Measurements from ENCODE around the gene RFX7.

The RFX7 gene

DNA sequence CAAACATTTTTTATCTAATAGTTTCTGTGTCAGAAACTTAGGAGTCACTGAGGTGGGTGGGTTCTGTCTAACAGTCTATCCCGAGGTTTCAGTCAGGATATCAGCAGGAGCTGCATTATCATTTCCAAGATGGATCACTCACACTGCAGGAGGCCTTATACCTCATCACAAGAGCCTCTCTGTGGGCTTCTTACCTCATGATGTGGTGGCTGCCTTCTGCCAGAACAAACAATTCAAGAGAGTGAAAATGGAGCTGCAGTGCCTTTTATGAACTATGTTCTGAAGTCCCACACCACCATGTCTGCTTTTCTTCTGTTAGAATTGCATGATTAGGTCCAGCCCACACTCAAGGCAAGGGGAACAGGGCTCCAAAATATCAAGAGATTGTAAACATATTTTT, 27.9 kb downstream of the RFX7 start:
- H3K27ac ChIP-seq, result no peak overlapping the region
- DNase-seq (ENCODE audit: low spot score), result no peak
- no peak overlapping the region for H3K4me3 ChIP-seq
- TF ChIP-seq, protein P1, sequence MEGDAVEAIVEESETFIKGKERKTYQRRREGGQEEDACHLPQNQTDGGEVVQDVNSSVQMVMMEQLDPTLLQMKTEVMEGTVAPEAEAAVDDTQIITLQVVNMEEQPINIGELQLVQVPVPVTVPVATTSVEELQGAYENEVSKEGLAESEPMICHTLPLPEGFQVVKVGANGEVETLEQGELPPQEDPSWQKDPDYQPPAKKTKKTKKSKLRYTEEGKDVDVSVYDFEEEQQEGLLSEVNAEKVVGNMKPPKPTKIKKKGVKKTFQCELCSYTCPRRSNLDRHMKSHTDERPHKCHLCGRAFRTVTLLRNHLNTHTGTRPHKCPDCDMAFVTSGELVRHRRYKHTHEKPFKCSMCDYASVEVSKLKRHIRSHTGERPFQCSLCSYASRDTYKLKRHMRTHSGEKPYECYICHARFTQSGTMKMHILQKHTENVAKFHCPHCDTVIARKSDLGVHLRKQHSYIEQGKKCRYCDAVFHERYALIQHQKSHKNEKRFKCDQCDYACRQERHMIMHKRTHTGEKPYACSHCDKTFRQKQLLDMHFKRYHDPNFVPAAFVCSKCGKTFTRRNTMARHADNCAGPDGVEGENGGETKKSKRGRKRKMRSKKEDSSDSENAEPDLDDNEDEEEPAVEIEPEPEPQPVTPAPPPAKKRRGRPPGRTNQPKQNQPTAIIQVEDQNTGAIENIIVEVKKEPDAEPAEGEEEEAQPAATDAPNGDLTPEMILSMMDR (IDR thresholded peaks at IDR 0.05), result no peak

DNA sequence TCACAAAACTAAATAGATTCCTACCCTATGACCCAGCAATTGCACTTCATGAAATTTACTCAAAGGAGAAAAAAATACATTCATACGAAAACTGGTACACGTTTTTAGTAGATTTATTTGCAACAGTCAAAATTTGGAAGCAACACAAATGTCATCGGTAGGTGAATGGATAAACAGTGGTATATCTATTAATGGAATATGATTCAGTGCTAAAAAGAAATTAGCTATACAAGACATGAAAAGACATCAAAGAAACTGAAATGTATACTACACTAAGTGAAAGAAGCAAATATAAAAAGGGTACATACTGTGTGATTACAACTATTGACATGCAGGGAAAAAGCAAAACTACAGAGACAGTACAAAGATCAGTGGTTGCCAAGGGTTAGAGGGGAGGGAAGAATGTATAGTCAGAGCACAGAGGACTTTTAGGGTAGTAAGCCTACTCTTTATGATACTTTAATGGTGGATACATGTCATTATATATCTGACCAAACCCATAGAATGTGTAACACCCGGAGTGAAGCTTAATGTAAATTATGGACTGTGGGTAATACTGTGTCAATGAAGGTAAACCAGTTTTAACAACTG, 31.6 kb downstream of the RFX7 start:
- TF ChIP-seq, protein P1 (IDR thresholded peaks at IDR 0.05), result no peak
- Histone ChIP-seq H3K4me3 (no peak overlapping the region), H3K27ac (no peak overlapping the region)
- no peak for DNase-seq (ENCODE audit: low spot score)

DNA sequence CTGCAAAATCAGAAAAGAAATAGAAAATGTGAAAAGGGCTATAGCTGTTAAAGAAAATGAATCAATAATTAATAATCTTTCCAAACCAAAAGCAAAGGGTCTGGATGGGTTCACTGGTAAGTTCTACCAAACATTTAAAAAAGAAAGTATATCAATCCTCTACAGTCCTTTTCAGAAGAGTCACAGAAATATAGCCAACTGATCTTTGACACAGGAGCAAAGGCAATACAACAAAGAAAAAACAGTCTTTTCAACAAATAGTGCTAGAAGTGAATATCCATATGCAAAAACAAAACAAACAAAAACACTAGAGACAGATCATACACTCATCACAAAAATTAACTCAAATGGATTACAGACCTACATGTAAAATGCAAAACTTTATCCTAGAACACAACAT, 32.6 kb downstream of the RFX7 start:
- H3K27ac ChIP-seq, result no peak overlapping the region
- TF ChIP-seq, protein P1 (IDR thresholded peaks at IDR 0.05), result no peak
- no peak for DNase-seq (ENCODE audit: low spot score)
- no peak overlapping the region for H3K4me3 ChIP-seq

DNA sequence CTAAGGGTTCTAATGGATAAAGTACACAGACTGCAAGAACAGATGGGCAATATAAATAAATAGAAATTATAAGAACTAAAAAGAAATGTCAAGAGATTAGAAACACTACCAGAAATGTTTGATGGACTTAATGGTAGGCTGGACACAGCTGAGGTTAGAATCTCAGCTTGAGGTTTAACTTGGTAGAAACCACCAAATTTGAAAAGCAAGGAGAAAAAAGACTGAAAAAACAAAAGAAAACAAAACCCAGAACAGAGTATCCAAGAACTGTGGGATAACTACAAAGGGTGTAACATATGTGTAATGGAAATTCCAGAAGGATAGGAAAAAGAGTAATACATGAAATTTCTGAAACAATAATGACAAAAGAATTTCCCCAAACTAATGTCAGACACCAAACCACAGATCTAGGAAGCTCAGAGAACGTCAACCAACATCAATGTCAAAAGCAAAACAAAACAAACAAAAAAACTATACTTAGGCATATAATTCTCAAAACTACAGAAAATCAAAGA, 35.0 kb downstream of the RFX7 start:
- H3K27ac ChIP-seq, result no peak overlapping the region
- H3K4me3 ChIP-seq, result no peak overlapping the region
- no peak for DNase-seq (ENCODE audit: low spot score)
- TF ChIP-seq, protein P1 (IDR thresholded peaks at IDR 0.05), result no peak

DNA sequence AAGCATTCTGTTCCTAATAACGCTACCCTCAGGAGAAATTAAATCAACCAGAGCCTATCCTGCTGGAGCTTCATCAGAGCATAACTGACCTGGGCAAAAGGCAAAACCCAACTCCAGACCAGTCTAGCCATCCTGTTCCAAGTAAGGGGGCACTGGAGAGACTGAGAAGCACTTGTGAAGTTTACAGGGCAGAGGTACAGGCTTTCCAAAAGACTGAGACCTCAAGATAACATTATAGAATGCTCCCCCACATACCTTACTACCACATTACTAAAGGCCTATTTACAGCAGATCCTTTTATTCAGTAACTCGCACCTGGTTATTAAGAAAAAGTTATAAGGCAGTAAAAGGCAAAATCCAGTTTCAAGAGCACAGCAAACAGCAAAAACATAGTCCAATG, 35.5 kb downstream of the RFX7 start:
- H3K27ac ChIP-seq, result no peak overlapping the region
- DNase-seq (ENCODE audit: low spot score), result no peak
- no peak overlapping the region for H3K4me3 ChIP-seq
- TF ChIP-seq, protein P1 (IDR thresholded peaks at IDR 0.05), result no peak

DNA sequence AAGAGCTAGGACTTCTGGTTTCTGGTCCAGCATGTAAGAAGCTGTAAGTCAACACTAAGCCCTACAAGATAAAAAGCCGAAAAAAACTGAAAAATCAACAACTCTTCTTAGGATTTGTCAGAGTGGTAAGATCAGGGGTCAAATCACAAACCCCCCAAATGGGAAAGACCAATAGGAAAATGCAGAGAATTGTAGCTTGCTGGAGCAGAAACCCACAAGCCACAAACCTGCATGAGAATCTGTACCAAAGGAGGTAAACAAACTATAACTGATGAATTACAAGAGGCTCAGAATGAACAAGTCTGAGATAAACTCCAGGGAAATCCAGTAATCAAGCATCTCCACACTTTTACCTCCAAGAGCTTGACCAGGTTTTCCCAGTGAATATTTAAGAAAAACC, 36.0 kb downstream of the RFX7 start:
- TF ChIP-seq, protein P1 (IDR thresholded peaks at IDR 0.05), result no peak
- H3K27ac ChIP-seq, result no peak overlapping the region
- no peak for DNase-seq (ENCODE audit: low spot score)

DNA sequence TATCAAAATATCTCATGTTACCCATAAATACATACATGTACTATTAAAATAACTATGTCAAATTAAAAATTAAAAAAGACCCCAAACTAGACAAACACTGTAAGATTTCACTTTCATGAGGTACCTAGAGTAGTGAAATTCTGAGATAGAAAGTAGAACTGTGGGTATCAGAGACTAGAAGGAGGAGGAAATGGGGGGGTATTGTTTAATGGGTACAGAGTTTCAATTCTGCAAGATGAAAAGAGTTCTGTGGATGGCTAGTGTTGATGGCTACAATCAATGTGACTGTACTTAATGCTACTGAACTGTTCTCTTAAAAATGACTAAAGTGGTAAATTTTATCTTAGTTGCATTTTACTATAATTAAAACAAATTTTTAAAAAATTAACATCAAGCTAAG, 36.6 kb downstream of the RFX7 start:
- TF ChIP-seq, protein P1 (IDR thresholded peaks at IDR 0.05), result no peak
- no peak for DNase-seq (ENCODE audit: low spot score)
- Histone ChIP-seq H3K27ac (no peak overlapping the region), H3K4me3 (no peak overlapping the region)

More for the DNA sequence above, 36.0 kb downstream of the RFX7 start:
- no peak overlapping the region for H3K4me3 ChIP-seq
